Activated CD4-positive, CD25-positive, alpha-beta regulatory T cell treated with anti-CD3 and anti-CD28 coated beads, Interleukin-2, amount 50 U/mL, for 16 hours (primary cell): Measurements from ENCODE around the gene KLHDC8A.

Experiments used
- DNase-seq: peaks from one replicate; pipeline ENCODE4 v3.0.0-alpha.2; 2020; ENCODE audit warnings: low read depth, low spot score

KLHDC8A gene

DNA sequence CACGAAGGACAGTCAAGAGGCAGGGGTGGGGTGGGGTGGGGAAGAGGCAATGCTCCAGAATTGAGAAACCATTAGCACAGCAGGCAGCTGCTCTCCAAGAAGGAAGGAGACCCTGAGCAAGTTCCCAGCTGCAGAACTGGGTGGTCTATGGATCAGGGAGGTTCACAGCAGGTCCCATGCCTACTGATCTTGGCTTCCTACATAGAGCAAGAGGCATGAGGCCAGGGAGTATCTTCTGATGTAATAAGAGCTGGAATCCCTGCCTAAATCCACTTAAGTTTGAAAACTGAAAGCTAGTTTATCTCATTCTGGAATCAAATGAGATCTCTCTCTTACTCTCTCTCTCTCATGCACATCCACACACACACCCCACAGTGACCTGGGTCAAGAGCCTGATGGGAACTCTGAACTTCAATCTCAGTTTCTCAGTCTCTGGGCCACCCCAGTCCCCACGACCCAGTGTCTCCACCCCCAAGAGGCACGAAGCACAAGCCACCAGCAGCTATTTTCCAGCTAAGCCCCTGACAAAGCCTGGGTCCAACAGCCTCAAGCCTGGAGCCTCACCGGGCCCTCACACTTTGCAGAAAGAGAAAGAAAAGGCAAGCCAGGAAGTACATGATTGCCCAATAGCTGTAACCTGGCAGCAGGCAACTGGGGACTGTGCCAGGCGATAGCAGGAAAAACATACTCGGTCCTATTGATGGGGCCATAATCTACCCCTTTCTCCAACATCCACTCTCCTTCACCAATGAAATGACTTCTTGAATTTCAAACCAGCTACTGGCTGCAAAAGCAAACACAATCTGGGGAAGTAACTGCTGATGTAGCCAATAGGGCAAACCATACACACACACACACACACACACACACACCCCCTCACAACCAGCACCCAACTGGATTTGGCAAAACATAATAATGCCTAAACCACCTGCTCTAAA lies 37.4 kb downstream of the KLHDC8A start:
- DNase-seq, result no peak

DNA sequence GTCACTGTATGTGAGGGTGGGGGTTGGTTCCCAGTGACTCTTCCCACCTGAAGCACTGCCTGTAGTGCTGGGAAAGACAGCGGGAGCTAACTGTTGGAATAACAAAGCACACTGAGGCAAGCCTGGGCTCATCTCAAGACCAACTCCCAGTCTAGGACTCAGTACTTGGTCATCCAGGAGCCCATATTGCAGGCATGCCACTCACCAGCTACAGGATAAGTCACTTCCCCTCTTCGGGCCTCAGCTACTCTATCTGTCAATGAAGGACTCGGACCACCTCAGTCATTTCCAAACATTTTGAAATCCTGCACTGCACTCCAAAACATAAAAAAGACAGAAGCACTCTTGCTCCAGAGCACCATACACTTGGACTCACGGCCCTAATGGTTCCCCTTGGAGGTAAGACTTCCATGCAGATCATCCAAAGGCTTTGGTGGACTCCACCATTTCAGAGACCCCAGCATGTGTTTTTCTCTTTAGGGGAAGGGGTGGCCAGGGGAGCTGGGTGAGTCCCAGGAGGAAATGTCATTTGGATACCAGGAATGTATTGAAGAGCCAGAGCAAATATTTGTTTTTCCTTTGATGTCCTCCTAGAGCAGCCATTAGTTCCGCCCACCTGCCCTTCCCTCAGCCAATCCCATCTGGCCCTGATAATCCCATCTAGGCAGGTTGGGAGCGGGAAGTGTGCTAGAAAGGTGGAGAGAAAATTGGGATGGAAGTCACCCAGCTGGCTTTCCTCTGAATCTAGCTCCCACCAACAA lies 38.3 kb downstream of the KLHDC8A start:
- no peak for DNase-seq

GRCh38 chr1:205317311-205317917 lies 39.3 kb downstream of the KLHDC8A start:
- no peak for DNase-seq

DNA sequence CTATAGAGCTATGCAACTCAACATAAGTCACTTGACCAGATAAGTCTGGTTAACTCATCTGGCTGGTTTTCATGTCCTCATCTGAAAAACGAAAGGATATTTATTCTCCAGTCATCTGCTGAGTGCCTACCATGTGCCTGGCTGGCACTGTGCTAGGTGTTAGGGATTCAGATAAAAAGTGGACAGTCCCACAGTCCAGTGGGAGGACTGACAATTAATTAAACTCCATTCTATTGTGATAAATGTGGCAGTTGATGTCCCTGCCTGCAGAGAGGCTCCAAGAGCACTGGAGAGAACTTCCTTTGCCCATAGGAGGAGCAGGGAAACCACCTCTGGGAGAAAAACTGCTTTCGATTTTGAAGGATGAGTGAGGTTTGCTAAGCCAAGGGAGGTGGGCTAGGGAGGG lies 40.6 kb downstream of the KLHDC8A start:
- no peak for DNase-seq

DNA sequence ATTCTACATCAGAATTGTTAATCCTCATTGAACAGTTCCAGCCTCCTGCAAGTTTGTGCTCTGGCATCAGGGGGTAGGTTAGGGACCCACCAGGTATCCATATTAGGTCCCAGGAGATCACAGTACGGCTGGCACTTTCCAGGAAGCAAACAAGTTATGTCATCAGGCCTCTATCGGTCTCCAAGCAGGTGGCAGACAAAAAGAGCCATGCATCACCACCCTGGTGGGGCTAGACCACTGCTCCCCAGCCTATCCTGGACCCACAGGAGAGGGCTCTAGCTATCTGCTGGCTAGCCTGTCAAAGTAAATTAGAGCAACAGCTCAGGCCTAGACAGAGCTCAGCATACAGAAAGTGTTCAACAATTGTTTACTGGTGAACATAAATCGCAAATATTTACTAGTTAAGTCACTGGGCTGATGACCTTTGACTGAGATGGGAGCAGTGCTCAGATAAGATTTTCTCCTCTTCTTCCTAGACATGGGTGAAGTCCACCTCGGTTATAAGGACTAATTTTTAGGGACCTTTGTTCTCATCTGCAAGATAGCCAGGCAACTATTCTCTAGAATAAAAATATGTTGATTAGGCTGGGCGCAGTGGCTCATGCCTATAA lies 41.6 kb downstream of the KLHDC8A start:
- no peak for DNase-seq

GRCh38 chr1:205313563-205314308 lies 43.0 kb downstream of the KLHDC8A start:
- DNase-seq, result no peak

GRCh38 chr1:205312866-205313562 lies 43.7 kb downstream of the KLHDC8A start:
- no peak for DNase-seq

DNA sequence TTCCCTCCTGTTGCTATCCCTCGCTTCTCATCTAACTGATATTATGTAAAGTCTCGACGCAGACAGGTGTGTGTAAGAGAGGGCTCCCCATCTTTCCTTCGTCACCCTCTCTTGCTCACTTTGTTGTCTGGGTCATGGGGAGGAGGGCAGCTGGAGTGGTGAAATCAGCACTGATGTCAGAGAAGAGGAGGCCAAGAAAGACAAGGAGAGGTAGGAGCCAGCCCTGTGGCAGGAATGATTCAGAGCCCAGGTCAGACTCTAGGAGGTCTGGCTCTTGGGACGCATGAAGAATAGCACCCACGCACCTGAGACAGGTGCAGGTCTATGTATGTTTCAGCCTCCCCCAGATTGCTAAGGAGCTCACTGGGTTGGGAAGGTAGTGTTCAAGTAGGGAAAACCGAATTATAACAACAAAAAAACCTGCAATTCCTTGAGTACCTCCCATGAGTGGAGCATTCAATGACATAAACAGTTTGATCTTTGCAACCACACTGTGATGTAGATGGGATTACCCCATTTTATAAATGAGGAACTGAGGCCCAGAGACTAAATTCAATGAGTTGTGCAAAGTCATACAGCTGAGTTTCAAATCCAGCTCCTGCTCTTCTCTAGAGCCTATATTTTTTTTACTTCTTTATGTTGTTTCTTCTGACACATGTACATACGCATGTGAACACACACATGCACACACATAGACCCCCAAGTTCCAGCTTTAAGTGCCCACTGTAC lies 45.6 kb downstream of the KLHDC8A start:
- no peak for DNase-seq

- DNase-seq, result no peak
These were observed 47.0 kb downstream of the KLHDC8A start for GRCh38 chr1:205309741-205310140.

DNA sequence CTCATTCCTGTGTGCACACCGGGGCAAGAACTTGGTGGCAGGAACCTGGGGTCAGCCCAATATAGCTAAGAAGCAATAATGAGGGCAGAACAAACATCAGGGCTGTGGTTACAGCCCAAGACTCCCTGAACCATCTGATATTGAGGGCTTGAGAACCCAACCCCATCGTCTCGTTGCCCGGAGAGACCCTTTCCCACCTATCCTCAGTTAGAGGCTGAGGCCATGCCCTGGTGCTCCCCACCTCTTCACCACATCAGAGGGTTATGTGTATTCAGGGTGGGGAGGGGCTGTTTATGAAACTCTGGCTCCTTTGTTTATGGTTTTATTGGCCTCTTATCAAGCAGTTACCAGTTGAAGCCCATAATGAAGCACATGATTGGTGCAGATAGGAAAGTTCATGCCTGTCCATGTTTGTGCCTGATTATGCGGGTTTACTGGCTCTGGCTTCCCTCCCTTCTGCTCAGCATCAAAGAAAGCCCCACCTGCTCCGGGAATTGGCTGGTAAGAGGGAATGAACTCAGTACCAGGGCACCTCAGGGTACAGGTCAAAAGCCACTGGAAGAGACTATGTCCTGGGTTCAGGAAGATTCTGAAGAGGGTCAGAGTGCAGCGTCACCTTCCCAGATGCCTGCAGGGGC lies 49.7 kb downstream of the KLHDC8A start:
- no peak for DNase-seq

- DNase-seq, result no peak
These were observed 52.0 kb downstream of the KLHDC8A start for GRCh38 chr1:205304695-205305070.

DNA sequence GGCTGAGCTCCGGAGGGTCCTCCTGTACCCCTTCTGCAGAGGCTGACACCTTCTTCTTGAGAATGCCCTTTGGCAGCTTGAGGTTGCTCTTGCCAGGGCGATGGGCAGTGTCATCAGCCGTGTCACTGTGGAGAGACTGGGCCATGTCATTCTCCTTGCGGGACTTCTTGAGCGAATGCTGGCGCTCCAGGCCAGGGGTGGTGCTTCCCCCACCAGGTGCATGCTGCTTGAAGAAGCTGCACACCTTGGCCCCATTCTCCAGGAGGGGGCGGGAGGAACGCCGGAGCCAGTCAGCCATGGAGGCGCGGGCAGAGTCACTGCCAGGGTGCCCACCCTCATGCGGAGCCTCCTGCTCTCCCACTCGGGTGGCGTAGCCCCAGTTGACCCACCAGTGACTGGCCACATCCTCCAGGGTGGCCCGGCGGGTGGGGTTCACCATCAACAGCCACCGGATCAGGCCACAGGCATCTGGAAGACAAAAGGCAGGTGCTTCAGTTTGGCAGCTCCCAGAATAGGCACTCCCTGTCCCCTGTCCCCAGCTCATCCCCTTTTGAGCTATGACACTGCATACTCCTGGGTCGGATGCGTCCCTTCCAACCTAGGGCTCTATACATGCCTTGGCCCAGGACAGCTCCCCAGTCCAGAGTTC lies 52.6 kb downstream of the KLHDC8A start:
- DNase-seq, result no peak

- no peak for DNase-seq
These were observed 53.4 kb downstream of the KLHDC8A start for GRCh38 chr1:205303247-205303888.

GRCh38 chr1:205301842-205302588 lies 54.7 kb downstream of the KLHDC8A start:
- no peak for DNase-seq

GRCh38 chr1:205301205-205301821 lies 55.4 kb downstream of the KLHDC8A start:
- no peak for DNase-seq

GRCh38 chr1:205300149-205300548 lies 56.6 kb downstream of the KLHDC8A start:
- DNase-seq, result no peak
